HCT116 (cell line): Measurements from ENCODE around the gene GRIK3.

ENCODE experiments used
- ATF3 ChIP-seq: IDR thresholded peaks from 2 replicates; pipeline ENCODE4 v1.6.1; 2012
- CTCF ChIP-seq, 3 experiments: fragments of 200-600 bp in 1 of 3; sonication (generic) in 1 of 3; IDR thresholded peaks in 2 of 3; conservative IDR thresholded peaks in 1 of 3; 2 replicates each; pipeline ENCODE4 v1.5.1; 2012 to 2017; ENCODE audit warnings: low read depth in 2 of 3, low read length in 2 of 3, antibody characterized with exemption in 1 of 3, borderline replicate concordance in 1 of 3, control low read depth in 1 of 3, mild to moderate bottlenecking in 1 of 3, mixed read lengths in 1 of 3, mixed run types in 1 of 3, moderate library complexity in 1 of 3; ENCODE audit not compliant: insufficient read depth in 1 of 3
- ELF1 ChIP-seq: IDR thresholded peaks from 2 replicates; pipeline ENCODE4 v1.6.1; 2012; ENCODE audit warnings: low read depth, borderline replicate concordance
- EZH2 ChIP-seq: fragments of 200-600 bp; sonication (generic); IDR thresholded peaks from 2 replicates; pipeline ENCODE4 v1.6.1; 2017; ENCODE audit warnings: antibody characterized with exemption, mixed run types
- JUND ChIP-seq: IDR thresholded peaks from 2 replicates; pipeline ENCODE4 v1.6.1; 2012
- POLR2A ChIP-seq: IDR thresholded peaks from 2 replicates; pipeline ENCODE4 v1.7.0; 2011; ENCODE audit warnings: borderline replicate concordance; ENCODE audit not compliant: insufficient read depth, insufficient read length; ENCODE audit errors: extremely low read depth
- REST ChIP-seq: IDR thresholded peaks from 2 replicates; pipeline ENCODE4 v1.6.1; 2012; ENCODE audit warnings: low read depth
- SIN3A ChIP-seq: IDR thresholded peaks from 2 replicates; pipeline ENCODE4 v1.6.1; 2012; ENCODE audit warnings: low read depth
- YY1 ChIP-seq: IDR thresholded peaks from 2 replicates; pipeline ENCODE4 v1.6.1; 2011; ENCODE audit warnings: low read length, low read depth, moderate library complexity, mild to moderate bottlenecking; ENCODE audit not compliant: insufficient replicate concordance; ENCODE audit errors: extremely low read depth
- ZFX ChIP-seq: fragments of 450-650 bp; IDR thresholded peaks from 2 replicates; pipeline ENCODE4 v1.6.1; 2017
- ZNF274 ChIP-seq: fragments of 200-500 bp; sonication (Bioruptor generic); IDR thresholded peaks from 2 replicates; pipeline ENCODE4 v1.6.1; 2014; ENCODE audit warnings: mild to moderate bottlenecking, low read depth, low read length, inconsistent platforms

GRCh38 chr1:36986241-36986985 is 47.9 kb downstream of the GRIK3 start:
- TF ChIP-seq CTCF (IDR thresholded peaks at IDR 0.05 in 2 of 3, conservative IDR thresholded peaks at IDR 0.05 in 1 of 3; ENCODE audit: borderline replicate concordance in 1 of 3, insufficient read depth in 1 of 3, low read depth in 2 of 3, low read length in 2 of 3), result no peak
- TF ChIP-seq SIN3A, result no peak
- TF ChIP-seq ELF1, result no peak
- no peak for TF ChIP-seq ZNF274
- TF ChIP-seq POLR2A, result no peak
- TF ChIP-seq JUND, result no peak
- no peak for TF ChIP-seq YY1
- TF ChIP-seq ZFX, result no peak
- TF ChIP-seq EZH2, result no peak
- no peak for TF ChIP-seq REST
- no peak for TF ChIP-seq ATF3
